Mammary epithelial cell (primary cell): ENCODE measurements around the gene ARHGAP28.

Experiments used
- EZH2 ChIP-seq: IDR thresholded peaks from 2 replicates; pipeline ENCODE4 v1.6.1; 2012; ENCODE audit warnings: low read length, inconsistent platforms, borderline replicate concordance
- TF ChIP-seq, protein P1 (sequence below), 2 donors: IDR thresholded peaks in 1 of 2; conservative IDR thresholded peaks in 1 of 2; 2 replicates each; pipeline ENCODE4 v1.5.1; 2011 to 2012; ENCODE audit warnings: inconsistent platforms in 2 of 2, low read length in 2 of 2, mild to moderate bottlenecking in 2 of 2, control low read depth in 1 of 2, low read depth in 1 of 2; ENCODE audit not compliant: insufficient read depth in 1 of 2; ENCODE audit errors: extremely low read depth in 1 of 2

DNA sequence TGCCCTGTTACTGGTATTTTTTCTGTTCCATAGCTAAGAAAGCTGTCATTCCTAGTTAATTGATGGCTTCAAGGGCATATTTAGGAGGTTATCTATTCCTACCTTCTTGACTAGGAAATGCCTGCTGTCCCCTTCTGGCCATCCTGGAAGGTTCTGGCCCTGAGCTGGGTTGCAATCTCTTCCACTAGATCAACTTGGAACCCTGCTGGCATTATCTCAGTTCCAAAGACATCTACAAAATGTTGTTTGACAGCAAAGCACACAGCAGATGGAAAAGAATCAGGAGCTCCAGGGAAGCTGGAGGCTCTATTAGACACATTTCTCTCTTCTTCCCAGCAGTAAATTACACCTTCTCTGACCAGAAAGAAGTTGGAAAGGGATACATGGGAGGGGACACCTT lies 192.1 kb downstream of the ARHGAP28 start:
- TF ChIP-seq, protein P1, sequence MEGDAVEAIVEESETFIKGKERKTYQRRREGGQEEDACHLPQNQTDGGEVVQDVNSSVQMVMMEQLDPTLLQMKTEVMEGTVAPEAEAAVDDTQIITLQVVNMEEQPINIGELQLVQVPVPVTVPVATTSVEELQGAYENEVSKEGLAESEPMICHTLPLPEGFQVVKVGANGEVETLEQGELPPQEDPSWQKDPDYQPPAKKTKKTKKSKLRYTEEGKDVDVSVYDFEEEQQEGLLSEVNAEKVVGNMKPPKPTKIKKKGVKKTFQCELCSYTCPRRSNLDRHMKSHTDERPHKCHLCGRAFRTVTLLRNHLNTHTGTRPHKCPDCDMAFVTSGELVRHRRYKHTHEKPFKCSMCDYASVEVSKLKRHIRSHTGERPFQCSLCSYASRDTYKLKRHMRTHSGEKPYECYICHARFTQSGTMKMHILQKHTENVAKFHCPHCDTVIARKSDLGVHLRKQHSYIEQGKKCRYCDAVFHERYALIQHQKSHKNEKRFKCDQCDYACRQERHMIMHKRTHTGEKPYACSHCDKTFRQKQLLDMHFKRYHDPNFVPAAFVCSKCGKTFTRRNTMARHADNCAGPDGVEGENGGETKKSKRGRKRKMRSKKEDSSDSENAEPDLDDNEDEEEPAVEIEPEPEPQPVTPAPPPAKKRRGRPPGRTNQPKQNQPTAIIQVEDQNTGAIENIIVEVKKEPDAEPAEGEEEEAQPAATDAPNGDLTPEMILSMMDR (conservative IDR thresholded peaks at IDR 0.05 in 1 of 2, IDR thresholded peaks at IDR 0.05 in 1 of 2; ENCODE audit: extremely low read depth in 1 of 2, insufficient read depth in 1 of 2, low read depth in 1 of 2, low read length in 2 of 2), result no peak
- TF ChIP-seq EZH2, result no peak
